ENCODE data around the gene LAMA3. TPM values are rescaled to one million over a fixed set of nuclear protein-coding genes. Genes with fewer than 3 reads are reported as not detected.

Gene LAMA3
- total RNA-seq, 1 experiment from 2014 or later: 8.1 TPM

- no peak for ATAC-seq
Observed at GRCh38 chr18:23890589-23890988, 201.3 kb downstream of the LAMA3 start.

GRCh38 chr18:23893653-23894052, 204.4 kb downstream of the LAMA3 start:
- no peak for ATAC-seq
- intact Hi-C loops (cut with micrococcal nuclease; ENCODE audit: unreplicated experiment): no loop called here

More at GRCh38 chr18:23890589-23890988, 201.3 kb downstream of the LAMA3 start:
- intact Hi-C loops (cut with micrococcal nuclease; ENCODE audit: unreplicated experiment): no loop called here
- no peak overlapping the region for H3K27ac ChIP-seq (ENCODE audit: low read length)
- no TSS peak for BruUV-seq (replicated peaks)
- H3K27me3 ChIP-seq (ENCODE audit: control insufficient read depth, insufficient read depth, low read length): no peaks in the 10 kb centered on the region; the same call in 1 of the 2 replicates
- no peaks in the 10 kb centered on the region for H3K4me1 ChIP-seq (ENCODE audit: control insufficient read depth, insufficient read depth, low read length)
- no peak for DNase-seq (ENCODE audit: low read depth, low spot score)
- ChIA-PET CTCF (no interaction called here), POLR2A (no interaction called here)
- TF ChIP-seq SIN3A (IDR thresholded peaks at IDR 0.05; ENCODE audit: borderline replicate concordance, insufficient read depth, low read depth, low read length) (no peak), POLR2AphosphoS5 (IDR thresholded peaks at IDR 0.05; ENCODE audit: low read depth, low read length) (no peak), TCF7L2 (IDR thresholded peaks at IDR 0.05; ENCODE audit: low read depth, low read length) (no peak), REST (IDR thresholded peaks at IDR 0.05; ENCODE audit: insufficient read depth in 1 of 2, low read depth in 2 of 2, low read length in 1 of 2) (no peak), CTCF (IDR thresholded peaks at IDR 0.05) (no peak)
- H3K9me3 ChIP-seq (ENCODE audit: control insufficient read depth, insufficient read depth, low read depth, low read length): no peaks in the 10 kb centered on the region
- no peaks in the 10 kb centered on the region for H3K36me3 ChIP-seq (ENCODE audit: control insufficient read depth, insufficient read depth, low read length)
- in situ Hi-C loops (cut with HindIII; ENCODE audit: low pct_unique_long_range_greater_than_20kb, low sequenced_read_pairs): no loop called here
- no peak overlapping the region for H3K4me3 ChIP-seq (ENCODE audit: low read depth in 2 of 2, low read length in 2 of 2)

More at GRCh38 chr18:23893653-23894052, 204.4 kb downstream of the LAMA3 start:
- H3K27ac ChIP-seq (ENCODE audit: low read length): no peak overlapping the region
- H3K27me3 ChIP-seq (ENCODE audit: control insufficient read depth, insufficient read depth, low read length): peaks cover 11% of the 10 kb centered on the region; the same call in 1 of the 2 replicates
- CTCF ChIA-PET: no interaction called here
- no peak for DNase-seq (ENCODE audit: low read depth, low spot score)
- POLR2A ChIA-PET: no interaction called here
- no peaks in the 10 kb centered on the region for H3K36me3 ChIP-seq (ENCODE audit: control insufficient read depth, insufficient read depth, low read length)
- no TSS peak for BruUV-seq (replicated peaks)
- TF ChIP-seq REST (IDR thresholded peaks at IDR 0.05; ENCODE audit: insufficient read depth in 1 of 2, low read depth in 2 of 2, low read length in 1 of 2) (no peak), CTCF (IDR thresholded peaks at IDR 0.05) (no peak), POLR2AphosphoS5 (IDR thresholded peaks at IDR 0.05; ENCODE audit: low read depth, low read length) (no peak), SIN3A (IDR thresholded peaks at IDR 0.05; ENCODE audit: borderline replicate concordance, insufficient read depth, low read depth, low read length) (no peak), TCF7L2 (IDR thresholded peaks at IDR 0.05; ENCODE audit: low read depth, low read length) (no peak)
- H3K9me3 ChIP-seq (ENCODE audit: control insufficient read depth, insufficient read depth, low read depth, low read length): no peaks in the 10 kb centered on the region
- H3K4me3 ChIP-seq (ENCODE audit: low read depth in 2 of 2, low read length in 2 of 2): no peak overlapping the region
- in situ Hi-C loops (cut with HindIII; ENCODE audit: low pct_unique_long_range_greater_than_20kb, low sequenced_read_pairs): no loop called here
- no peaks in the 10 kb centered on the region for H3K4me1 ChIP-seq (ENCODE audit: control insufficient read depth, insufficient read depth, low read length)

All from Panc1 (cell line).